ENCODE data around the gene C2CD4A.

The C2CD4A gene

GRCh38 chr15:62090988-62091387 is 24.2 kb downstream of the C2CD4A start (continued):
- TF ChIP-seq CREB5 (CRISPR knock-in tag; IDR thresholded peaks at IDR 0.05; ENCODE audit: low read depth) (no peak), ARNTL (CRISPR knock-in tag; IDR thresholded peaks at IDR 0.05; ENCODE audit: borderline replicate concordance, low read depth) (no peak), TSHZ2 (CRISPR knock-in tag; IDR thresholded peaks at IDR 0.05) (no peak)

GRCh38 chr15:62093809-62094208 is 27.0 kb downstream of the C2CD4A start:
- TF ChIP-seq CSRNP3 (CRISPR knock-in tag; IDR thresholded peaks at IDR 0.05) (no peak), ARNTL (CRISPR knock-in tag; IDR thresholded peaks at IDR 0.05; ENCODE audit: borderline replicate concordance, low read depth) (no peak), OSR1 (CRISPR knock-in tag; IDR thresholded peaks at IDR 0.05) (no peak), TOX (CRISPR knock-in tag; IDR thresholded peaks at IDR 0.05; ENCODE audit: borderline replicate concordance) (no peak), ZNF70 (CRISPR knock-in tag; IDR thresholded peaks at IDR 0.05) (no peak), ESRRG (CRISPR knock-in tag; IDR thresholded peaks at IDR 0.05) (no peak), RARB (CRISPR knock-in tag; IDR thresholded peaks at IDR 0.05) (no peak), ZFP30 (CRISPR knock-in tag; IDR thresholded peaks at IDR 0.05) (no peak), GLIS3 (CRISPR knock-in tag; IDR thresholded peaks at IDR 0.05) (no peak), CSDC2 (CRISPR knock-in tag; IDR thresholded peaks at IDR 0.05) (no peak), PPARA (CRISPR knock-in tag; IDR thresholded peaks at IDR 0.05; ENCODE audit: borderline replicate concordance) (no peak), ZNF8 (CRISPR knock-in tag; IDR thresholded peaks at IDR 0.05) (no peak), TSHZ2 (CRISPR knock-in tag; IDR thresholded peaks at IDR 0.05) (no peak), ZFP3 (CRISPR knock-in tag; IDR thresholded peaks at IDR 0.05) (no peak), BACH2 (CRISPR knock-in tag; IDR thresholded peaks at IDR 0.05; ENCODE audit: borderline replicate concordance) (no peak), SNAI2 (CRISPR knock-in tag; IDR thresholded peaks at IDR 0.05) (no peak), ZC3H10 (CRISPR knock-in tag; IDR thresholded peaks at IDR 0.05) (no peak), POU6F1 (CRISPR knock-in tag; IDR thresholded peaks at IDR 0.05; ENCODE audit: borderline replicate concordance, low read depth) (no peak), ZNF565 (CRISPR knock-in tag; conservative IDR thresholded peaks at IDR 0.05; ENCODE audit: low read depth) (no peak), CREB5 (CRISPR knock-in tag; IDR thresholded peaks at IDR 0.05; ENCODE audit: low read depth) (no peak)
- ATAC-seq = no peak
